ENCODE data around the gene SBNO1.
"Not testable (repeated sequence)": the region's sequence is repeated elsewhere in the genome, so short reads cannot be mapped to it uniquely, and the experiment has no call there.

SBNO1 gene

GRCh38 chr12:123266679-123267277 is 97.9 kb downstream of the SBNO1 start:
- peaks cover 35% of the 10 kb centered on the region for H3K36me3 ChIP-seq (ENCODE audit: control insufficient read depth, insufficient read depth, low read length)
- no peaks in the 10 kb centered on the region for H3K27me3 ChIP-seq (ENCODE audit: control insufficient read depth, insufficient read depth, low read length)
- no peak overlapping the region for H3K4me3 ChIP-seq (ENCODE audit: low read depth, low read length)
- peaks cover 3% of the 10 kb centered on the region for H3K4me1 ChIP-seq (ENCODE audit: control insufficient read depth, insufficient read depth, low read length)
- no peaks in the 10 kb centered on the region for H3K9me3 ChIP-seq (ENCODE audit: control insufficient read depth, insufficient read depth, low read length)
- H3K9ac ChIP-seq (ENCODE audit: low read depth, low read length): no peak overlapping the region

- peaks cover 37% of the 10 kb centered on the region for H3K36me3 ChIP-seq (ENCODE audit: control insufficient read depth, insufficient read depth, low read length)
- no peaks in the 10 kb centered on the region for H3K27me3 ChIP-seq (ENCODE audit: control insufficient read depth, insufficient read depth, low read length)
- peaks cover 3% of the 10 kb centered on the region for H3K4me1 ChIP-seq (ENCODE audit: control insufficient read depth, insufficient read depth, low read length)
- H3K9ac ChIP-seq (ENCODE audit: low read depth, low read length): no peak overlapping the region
- H3K4me3 ChIP-seq (ENCODE audit: low read depth, low read length): no peak overlapping the region
- no peaks in the 10 kb centered on the region for H3K9me3 ChIP-seq (ENCODE audit: control insufficient read depth, insufficient read depth, low read length)
Observed at GRCh38 chr12:123265851-123266678, 98.6 kb downstream of the SBNO1 start.

DNA sequence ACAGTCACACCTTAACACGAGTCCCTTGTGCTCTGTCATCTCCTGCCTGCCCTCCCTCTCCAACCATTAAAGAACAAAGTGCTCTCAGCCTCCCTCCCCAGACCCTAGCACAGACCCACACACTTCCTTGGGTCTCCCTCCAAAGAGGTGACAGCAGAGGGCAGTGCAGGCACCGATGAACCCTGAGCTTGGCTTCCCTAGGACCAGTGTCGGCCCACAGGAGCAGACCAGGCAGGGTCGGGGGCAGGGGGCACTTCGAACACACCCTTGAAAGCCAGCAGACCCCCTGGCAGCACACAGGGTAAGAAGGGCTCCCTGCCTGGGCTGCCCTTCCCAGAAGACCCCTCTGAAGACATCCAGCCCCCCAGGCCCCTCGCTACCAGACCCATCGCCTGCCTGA is 100.0 kb downstream of the SBNO1 start:
- H3K36me3 ChIP-seq (ENCODE audit: control insufficient read depth, insufficient read depth, low read length): peaks cover 44% of the 10 kb centered on the region

GRCh38 chr12:123263196-123263817 is 101.3 kb downstream of the SBNO1 start:
- Histone ChIP-seq H3K9ac (ENCODE audit: low read depth, low read length) (no peak overlapping the region), H3K4me1 (ENCODE audit: control insufficient read depth, insufficient read depth, low read length) (no peaks in the 10 kb centered on the region), H3K27me3 (ENCODE audit: control insufficient read depth, insufficient read depth, low read length) (no peaks in the 10 kb centered on the region), H3K9me3 (ENCODE audit: control insufficient read depth, insufficient read depth, low read length) (no peaks in the 10 kb centered on the region), H3K36me3 (ENCODE audit: control insufficient read depth, insufficient read depth, low read length) (peaks cover 52% of the 10 kb centered on the region), H3K4me3 (ENCODE audit: low read depth, low read length) (no peak overlapping the region)

More for the DNA sequence above, 100.0 kb downstream of the SBNO1 start:
- H3K4me1 ChIP-seq (ENCODE audit: control insufficient read depth, insufficient read depth, low read length): peaks cover 3% of the 10 kb centered on the region
- H3K9me3 ChIP-seq (ENCODE audit: control insufficient read depth, insufficient read depth, low read length): no peaks in the 10 kb centered on the region
- no peaks in the 10 kb centered on the region for H3K27me3 ChIP-seq (ENCODE audit: control insufficient read depth, insufficient read depth, low read length)
- H3K4me3 ChIP-seq (ENCODE audit: low read depth, low read length): no peak overlapping the region
- no peak overlapping the region for H3K9ac ChIP-seq (ENCODE audit: low read depth, low read length)

DNA sequence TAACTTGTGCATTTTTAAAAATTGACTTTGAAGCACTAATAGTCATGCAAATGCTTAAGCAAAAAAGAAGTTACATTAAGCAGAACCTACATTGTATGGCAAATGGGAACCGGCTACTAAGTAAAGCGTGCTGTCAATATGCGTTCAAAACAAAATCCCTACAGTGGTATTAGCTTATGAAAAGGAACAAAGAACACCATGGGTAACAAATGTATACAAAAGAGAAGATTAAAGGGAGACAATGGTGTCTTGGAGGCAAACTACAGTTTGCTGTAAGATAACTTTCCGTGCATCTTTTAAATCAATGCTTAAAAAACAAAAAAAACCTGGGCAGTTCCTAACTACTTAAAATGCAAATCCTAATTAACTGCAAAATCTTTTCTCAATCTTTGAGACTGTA is 103.5 kb downstream of the SBNO1 start:
- Histone ChIP-seq H3K36me3 (ENCODE audit: control insufficient read depth, insufficient read depth, low read length) (peaks cover 46% of the 10 kb centered on the region), H3K27me3 (ENCODE audit: control insufficient read depth, insufficient read depth, low read length) (no peaks in the 10 kb centered on the region), H3K9ac (ENCODE audit: low read depth, low read length) (no peak overlapping the region), H3K4me1 (ENCODE audit: control insufficient read depth, insufficient read depth, low read length) (no peaks in the 10 kb centered on the region), H3K9me3 (ENCODE audit: control insufficient read depth, insufficient read depth, low read length) (no peaks in the 10 kb centered on the region), H3K4me3 (ENCODE audit: low read depth, low read length) (no peak overlapping the region)

- Histone ChIP-seq H3K36me3 (ENCODE audit: control insufficient read depth, insufficient read depth, low read length) (peaks cover 41% of the 10 kb centered on the region), H3K4me1 (ENCODE audit: control insufficient read depth, insufficient read depth, low read length) (no peaks in the 10 kb centered on the region), H3K4me3 (ENCODE audit: low read depth, low read length) (no peak overlapping the region), H3K9ac (ENCODE audit: low read depth, low read length) (no peak overlapping the region), H3K27me3 (ENCODE audit: control insufficient read depth, insufficient read depth, low read length) (no peaks in the 10 kb centered on the region), H3K9me3 (ENCODE audit: control insufficient read depth, insufficient read depth, low read length) (no peaks in the 10 kb centered on the region)
Observed at GRCh38 chr12:123260081-123260480, 104.6 kb downstream of the SBNO1 start.

DNA sequence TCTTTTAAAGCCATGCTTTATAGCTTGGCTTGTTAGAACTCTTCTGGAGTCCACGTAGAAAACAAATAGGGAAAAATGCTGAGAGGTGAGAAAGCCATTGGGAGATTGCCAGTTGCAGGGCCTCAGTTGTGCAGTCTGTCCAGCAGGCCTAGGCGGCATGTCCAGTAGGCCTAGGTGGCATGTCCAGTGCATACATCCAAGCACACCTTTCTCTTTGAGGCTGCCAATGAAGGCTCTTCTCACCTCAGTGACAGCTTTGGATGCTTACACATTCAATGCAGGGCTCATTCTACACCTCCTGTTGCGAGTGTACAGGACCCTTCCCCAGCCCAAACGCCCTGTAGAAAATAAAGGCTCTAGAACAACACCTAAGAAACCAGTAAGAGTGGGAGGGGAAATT is 106.1 kb downstream of the SBNO1 start:
- H3K4me3 ChIP-seq (ENCODE audit: low read depth, low read length): no peak overlapping the region
- H3K36me3 ChIP-seq (ENCODE audit: control insufficient read depth, insufficient read depth, low read length): peaks cover 37% of the 10 kb centered on the region
- H3K4me1 ChIP-seq (ENCODE audit: control insufficient read depth, insufficient read depth, low read length): no peaks in the 10 kb centered on the region
- H3K9ac ChIP-seq (ENCODE audit: low read depth, low read length): no peak overlapping the region
- H3K27me3 ChIP-seq (ENCODE audit: control insufficient read depth, insufficient read depth, low read length): no peaks in the 10 kb centered on the region
- H3K9me3 ChIP-seq (ENCODE audit: control insufficient read depth, insufficient read depth, low read length): no peaks in the 10 kb centered on the region

- H3K4me1 ChIP-seq (ENCODE audit: control insufficient read depth, insufficient read depth, low read length): no peaks in the 10 kb centered on the region
- no peak overlapping the region for H3K4me3 ChIP-seq (ENCODE audit: low read depth, low read length)
- no peaks in the 10 kb centered on the region for H3K9me3 ChIP-seq (ENCODE audit: control insufficient read depth, insufficient read depth, low read length)
- H3K9ac ChIP-seq (ENCODE audit: low read depth, low read length): no peak overlapping the region
- no peaks in the 10 kb centered on the region for H3K27me3 ChIP-seq (ENCODE audit: control insufficient read depth, insufficient read depth, low read length)
- H3K36me3 ChIP-seq (ENCODE audit: control insufficient read depth, insufficient read depth, low read length): peaks cover 21% of the 10 kb centered on the region
Observed at GRCh38 chr12:123254853-123255446, 109.7 kb downstream of the SBNO1 start.

GRCh38 chr12:123253641-123254459 is 110.8 kb downstream of the SBNO1 start:
- Histone ChIP-seq H3K4me3 (ENCODE audit: low read depth, low read length) (no peak overlapping the region), H3K9me3 (ENCODE audit: control insufficient read depth, insufficient read depth, low read length) (no peaks in the 10 kb centered on the region), H3K27me3 (ENCODE audit: control insufficient read depth, insufficient read depth, low read length) (no peaks in the 10 kb centered on the region), H3K9ac (ENCODE audit: low read depth, low read length) (no peak overlapping the region), H3K36me3 (ENCODE audit: control insufficient read depth, insufficient read depth, low read length) (peaks cover 23% of the 10 kb centered on the region), H3K4me1 (ENCODE audit: control insufficient read depth, insufficient read depth, low read length) (no peaks in the 10 kb centered on the region)

DNA sequence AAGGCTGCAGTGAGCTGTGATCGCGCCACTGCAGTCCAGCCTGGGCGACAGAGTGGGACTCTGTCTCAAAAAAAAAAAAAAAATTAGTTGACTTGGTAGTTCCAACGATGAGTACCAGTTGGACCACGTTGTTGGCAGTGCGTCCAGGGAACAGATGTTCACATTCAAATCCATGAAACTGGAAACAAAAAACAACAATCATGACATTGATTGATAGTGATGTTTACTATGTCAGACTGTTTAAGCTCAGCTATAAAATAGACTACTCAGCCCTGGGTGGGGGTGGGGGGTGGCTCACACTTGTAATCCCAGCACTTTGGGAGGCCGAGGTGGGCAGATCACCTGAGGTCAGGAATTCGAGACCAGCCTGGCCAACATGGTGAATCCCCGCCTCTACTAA is 112.3 kb downstream of the SBNO1 start:
- not testable (repeated sequence) for H3K27me3 ChIP-seq (ENCODE audit: control insufficient read depth, insufficient read depth, low read length); H3K9me3 ChIP-seq (ENCODE audit: control insufficient read depth, insufficient read depth, low read length); H3K4me3 ChIP-seq (ENCODE audit: low read depth, low read length); H3K9ac ChIP-seq (ENCODE audit: low read depth, low read length); H3K4me1 ChIP-seq (ENCODE audit: control insufficient read depth, insufficient read depth, low read length)
- H3K36me3 ChIP-seq (ENCODE audit: control insufficient read depth, insufficient read depth, low read length): peaks cover 15% of the 10 kb centered on the region

DNA sequence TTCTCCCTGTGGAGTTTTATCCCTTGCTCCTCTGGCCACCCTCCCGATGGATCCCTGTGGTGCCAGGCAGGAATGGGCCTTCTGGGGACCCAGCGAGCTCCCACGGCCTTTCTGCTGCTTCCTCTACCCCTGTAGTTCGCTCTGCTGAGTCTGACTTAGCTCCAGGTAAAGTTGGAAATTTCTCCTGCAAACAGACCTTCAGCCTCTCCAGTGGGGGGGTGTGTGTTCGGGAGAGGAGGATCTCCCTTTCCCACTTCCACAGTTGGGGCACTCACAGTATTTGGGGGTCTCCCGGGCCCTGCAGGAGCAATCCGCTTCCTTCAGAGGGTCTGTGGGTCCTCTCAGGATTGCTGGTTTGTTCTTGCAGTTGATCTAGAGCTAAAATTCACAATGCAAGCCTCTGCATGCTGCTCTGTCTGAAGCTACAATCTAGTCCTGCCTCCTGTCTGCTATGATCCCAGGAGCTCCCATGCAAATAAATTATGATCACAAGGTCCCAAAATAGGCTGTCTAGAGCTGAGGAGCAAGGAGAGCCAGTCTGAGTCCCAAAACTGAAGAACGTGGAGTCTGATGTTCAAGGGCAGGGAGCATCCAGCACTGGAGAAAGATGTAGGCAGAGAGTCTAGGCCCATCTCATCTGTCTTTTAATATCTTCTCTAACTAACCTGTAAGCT is 113.1 kb downstream of the SBNO1 start:
- H3K9ac ChIP-seq (ENCODE audit: low read depth, low read length): peak overlapping the region; percentile 47
- H3K4me1 ChIP-seq (ENCODE audit: control insufficient read depth, insufficient read depth, low read length): no peaks in the 10 kb centered on the region
- no peaks in the 10 kb centered on the region for H3K9me3 ChIP-seq (ENCODE audit: control insufficient read depth, insufficient read depth, low read length)
- H3K27me3 ChIP-seq (ENCODE audit: control insufficient read depth, insufficient read depth, low read length): no peaks in the 10 kb centered on the region
- H3K36me3 ChIP-seq (ENCODE audit: control insufficient read depth, insufficient read depth, low read length): peaks cover 15% of the 10 kb centered on the region
- no peak overlapping the region for H3K4me3 ChIP-seq (ENCODE audit: low read depth, low read length)
